ENCODE data around the gene ZNF287.
A peak's percentile ranks its signal among the peaks of the same experiment; 100 is the strongest.

Gene ZNF287

GRCh38 chr17:16506188-16506587, 62.8 kb downstream of the ZNF287 start:
- peak; percentile 25 for TF ChIP-seq CTCF (IDR thresholded peaks at IDR 0.05; ENCODE audit: low read depth, low read length, missing control alignments)
- no peak for DNase-seq (ENCODE audit: extremely low read depth, low read depth)
- H3K4me3 ChIP-seq (replicated peaks; ENCODE audit: low read depth, low read length): no peak overlapping the region

- no peak for TF ChIP-seq CTCF (IDR thresholded peaks at IDR 0.05; ENCODE audit: low read depth, low read length, missing control alignments)
- no peak overlapping the region for H3K4me3 ChIP-seq (replicated peaks; ENCODE audit: low read depth, low read length)
- no peak for DNase-seq (ENCODE audit: extremely low read depth, low read depth)
Measured at GRCh38 chr17:16504984-16505383, 64.0 kb downstream of the ZNF287 start.

Data from HFF-Myc (cell line).